ENCODE data around the gene AKAIN1.

The AKAIN1 gene

DNA sequence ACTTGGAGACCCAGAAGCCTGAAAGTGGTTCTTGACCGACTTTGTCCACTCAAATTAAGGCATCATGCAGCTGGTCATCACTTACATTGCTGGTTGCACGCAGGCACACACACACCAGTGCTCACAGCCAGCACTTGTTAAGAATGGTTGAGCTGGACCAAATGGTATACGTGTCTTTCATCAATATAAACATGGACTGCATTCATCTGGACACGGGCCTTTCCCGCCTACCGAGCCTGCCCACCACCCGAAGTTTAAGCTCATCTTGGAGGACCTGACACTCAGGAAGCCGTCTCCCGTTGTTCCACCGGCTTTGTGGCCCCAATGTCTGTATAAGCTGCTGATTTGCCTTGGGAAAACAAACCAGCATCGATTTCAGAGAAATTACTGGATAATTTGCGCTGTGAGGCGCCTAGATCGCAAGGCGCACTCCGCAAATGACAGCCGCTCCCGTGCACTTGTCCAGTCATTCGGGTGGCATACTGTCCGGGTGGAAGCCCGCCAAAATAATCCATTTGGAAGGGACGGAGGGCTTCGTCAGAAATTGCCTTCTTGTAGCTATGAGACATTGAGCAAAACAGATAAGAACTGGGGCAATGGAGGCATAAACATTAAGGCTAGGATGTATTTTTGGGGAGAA lies 40.1 kb upstream of the AKAIN1 start:
- peaks cover 27% of the 10 kb centered on the region for H3K36me3 ChIP-seq (ENCODE audit: low read depth)
- peak overlapping the region; percentile 88 for H3K27ac ChIP-seq (ENCODE audit: poor library complexity, severe bottlenecking)
- DNase-seq (ENCODE audit: low spot score) (no peak), ATAC-seq (ENCODE audit: low read depth) (peak; percentile 47)
- no peaks in the 10 kb centered on the region for H3K27me3 ChIP-seq (ENCODE audit: insufficient read depth, poor library complexity, severe bottlenecking)
- H3K4me1 ChIP-seq (ENCODE audit: insufficient read depth, poor library complexity, severe bottlenecking), result peaks cover 10% of the 10 kb centered on the region
- TF ChIP-seq, protein P1, sequence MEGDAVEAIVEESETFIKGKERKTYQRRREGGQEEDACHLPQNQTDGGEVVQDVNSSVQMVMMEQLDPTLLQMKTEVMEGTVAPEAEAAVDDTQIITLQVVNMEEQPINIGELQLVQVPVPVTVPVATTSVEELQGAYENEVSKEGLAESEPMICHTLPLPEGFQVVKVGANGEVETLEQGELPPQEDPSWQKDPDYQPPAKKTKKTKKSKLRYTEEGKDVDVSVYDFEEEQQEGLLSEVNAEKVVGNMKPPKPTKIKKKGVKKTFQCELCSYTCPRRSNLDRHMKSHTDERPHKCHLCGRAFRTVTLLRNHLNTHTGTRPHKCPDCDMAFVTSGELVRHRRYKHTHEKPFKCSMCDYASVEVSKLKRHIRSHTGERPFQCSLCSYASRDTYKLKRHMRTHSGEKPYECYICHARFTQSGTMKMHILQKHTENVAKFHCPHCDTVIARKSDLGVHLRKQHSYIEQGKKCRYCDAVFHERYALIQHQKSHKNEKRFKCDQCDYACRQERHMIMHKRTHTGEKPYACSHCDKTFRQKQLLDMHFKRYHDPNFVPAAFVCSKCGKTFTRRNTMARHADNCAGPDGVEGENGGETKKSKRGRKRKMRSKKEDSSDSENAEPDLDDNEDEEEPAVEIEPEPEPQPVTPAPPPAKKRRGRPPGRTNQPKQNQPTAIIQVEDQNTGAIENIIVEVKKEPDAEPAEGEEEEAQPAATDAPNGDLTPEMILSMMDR (IDR thresholded peaks at IDR 0.05; ENCODE audit: poor library complexity, severe bottlenecking), result no peak
- H3K4me3 ChIP-seq (ENCODE audit: severe bottlenecking), result peak overlapping the region; percentile 64
- no peaks in the 10 kb centered on the region for H3K9me3 ChIP-seq (ENCODE audit: severe bottlenecking)

DNA sequence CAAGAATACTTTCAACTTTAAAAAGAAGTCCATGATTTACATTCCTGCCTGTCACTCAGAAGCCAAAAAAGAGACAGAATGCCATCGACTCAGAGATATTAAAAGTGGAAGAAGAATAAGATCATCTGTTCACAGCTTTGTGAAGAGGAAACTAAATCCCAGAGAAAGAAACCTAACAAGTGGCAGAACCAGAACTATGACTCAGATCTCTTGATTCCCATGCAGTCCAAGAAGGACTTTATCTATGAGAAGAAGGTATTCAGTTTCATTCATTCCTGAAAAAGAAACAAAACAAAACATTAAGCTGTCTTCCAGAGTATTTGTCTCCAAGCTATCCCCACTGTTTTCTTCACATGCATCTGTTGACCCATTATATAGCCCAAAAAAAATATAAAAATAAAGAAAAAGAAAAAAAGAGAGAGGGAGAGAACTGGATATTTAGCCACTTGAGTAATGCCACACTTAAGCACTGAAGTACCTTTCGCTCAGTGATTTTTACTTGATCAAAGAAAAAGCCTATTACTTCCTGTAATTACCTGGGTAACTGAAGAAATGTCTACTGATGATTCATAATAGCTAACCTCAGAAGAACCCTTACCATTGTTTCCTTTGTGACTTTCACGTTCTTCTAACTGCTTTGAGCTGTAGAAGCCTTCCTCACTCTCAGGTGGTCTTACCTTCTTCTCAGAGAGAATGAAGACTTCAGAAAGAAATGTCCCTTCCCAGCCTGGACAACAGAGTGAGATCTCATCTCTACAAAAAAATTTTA lies 17.7 kb upstream of the AKAIN1 start:
- DNase-seq (ENCODE audit: low spot score), result no peak
- no peak overlapping the region for H3K4me3 ChIP-seq (ENCODE audit: severe bottlenecking)
- TF ChIP-seq, protein P1 (IDR thresholded peaks at IDR 0.05; ENCODE audit: poor library complexity, severe bottlenecking), result no peak
- H3K27ac ChIP-seq (ENCODE audit: poor library complexity, severe bottlenecking), result no peak overlapping the region
- H3K27me3 ChIP-seq (ENCODE audit: insufficient read depth, poor library complexity, severe bottlenecking), result no peaks in the 10 kb centered on the region
- no peaks in the 10 kb centered on the region for H3K36me3 ChIP-seq (ENCODE audit: low read depth)
- H3K4me1 ChIP-seq (ENCODE audit: insufficient read depth, poor library complexity, severe bottlenecking), result no peaks in the 10 kb centered on the region
- no peak for ATAC-seq (ENCODE audit: low read depth)
- H3K9me3 ChIP-seq (ENCODE audit: severe bottlenecking), result no peaks in the 10 kb centered on the region

DNA sequence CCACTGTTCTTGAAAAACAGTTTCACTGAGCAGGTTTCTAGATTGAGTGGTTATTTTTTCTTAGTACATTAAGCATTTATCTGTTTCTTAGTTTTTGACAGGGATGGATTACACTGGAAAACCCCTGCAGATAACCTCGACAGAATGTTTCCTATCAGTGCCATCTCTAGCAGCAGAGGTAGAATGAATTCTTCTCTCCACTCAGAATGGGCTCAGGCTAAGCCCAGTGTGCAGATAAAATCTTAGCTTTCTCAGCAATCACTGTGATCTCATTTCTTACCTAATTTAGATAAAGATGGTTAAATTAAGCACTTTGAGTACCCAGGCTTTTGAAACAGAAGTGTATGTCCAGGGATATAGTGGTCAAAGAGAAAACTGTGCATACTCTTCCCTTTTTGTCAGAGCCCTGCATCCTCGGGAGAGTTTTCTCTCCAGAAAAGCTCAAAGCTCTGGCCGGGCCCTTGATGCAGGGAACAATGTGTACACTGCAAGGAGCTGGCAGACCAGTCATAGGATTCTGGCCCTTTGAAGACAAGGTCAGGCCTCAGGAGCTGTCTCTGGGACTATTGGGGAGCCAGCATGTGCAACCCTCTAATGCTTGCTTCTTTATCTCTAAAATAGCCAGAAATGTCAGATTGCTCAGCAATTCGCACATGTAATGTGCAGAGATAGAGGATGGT lies 10.6 kb upstream of the AKAIN1 start:
- ATAC-seq (ENCODE audit: low read depth), result no peak

DNA sequence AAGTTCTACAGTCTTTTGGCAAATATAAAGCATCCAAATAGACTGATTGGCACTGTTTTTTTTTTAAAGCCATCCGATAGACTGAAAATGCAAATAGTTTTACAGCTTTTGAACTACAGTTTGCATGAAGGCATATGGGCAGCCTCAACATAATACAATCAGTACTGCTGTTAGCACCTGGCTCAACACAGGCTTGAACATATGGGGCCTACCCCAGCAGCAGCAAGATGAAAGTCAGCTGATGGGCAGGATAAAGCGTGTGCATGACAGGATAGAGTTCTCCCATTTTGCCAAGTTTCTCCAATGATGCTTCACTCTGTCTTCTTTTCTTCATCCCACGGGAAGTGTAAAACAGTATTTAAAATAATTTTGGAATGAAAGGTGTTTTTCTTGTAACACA lies 1.3 kb upstream of the AKAIN1 start:
- ATAC-seq (ENCODE audit: low read depth) (no peak), DNase-seq (ENCODE audit: low spot score) (no peak)
- TF ChIP-seq, protein P1 (IDR thresholded peaks at IDR 0.05; ENCODE audit: poor library complexity, severe bottlenecking), result no peak
- no peak overlapping the region for H3K4me3 ChIP-seq (ENCODE audit: severe bottlenecking)
- H3K36me3 ChIP-seq (ENCODE audit: low read depth), result no peaks in the 10 kb centered on the region
- no peaks in the 10 kb centered on the region for H3K9me3 ChIP-seq (ENCODE audit: severe bottlenecking)
- no peaks in the 10 kb centered on the region for H3K4me1 ChIP-seq (ENCODE audit: insufficient read depth, poor library complexity, severe bottlenecking)
- H3K27me3 ChIP-seq (ENCODE audit: insufficient read depth, poor library complexity, severe bottlenecking), result peaks cover 33% of the 10 kb centered on the region
- no peak overlapping the region for H3K27ac ChIP-seq (ENCODE audit: poor library complexity, severe bottlenecking)

More for the DNA sequence above, 10.6 kb upstream of the AKAIN1 start:
- Histone ChIP-seq H3K4me3 (ENCODE audit: severe bottlenecking) (no peak overlapping the region), H3K36me3 (ENCODE audit: low read depth) (no peaks in the 10 kb centered on the region), H3K4me1 (ENCODE audit: insufficient read depth, poor library complexity, severe bottlenecking) (no peaks in the 10 kb centered on the region), H3K27me3 (ENCODE audit: insufficient read depth, poor library complexity, severe bottlenecking) (no peaks in the 10 kb centered on the region), H3K9me3 (ENCODE audit: severe bottlenecking) (no peaks in the 10 kb centered on the region), H3K27ac (ENCODE audit: poor library complexity, severe bottlenecking) (no peak overlapping the region)
- no peak for DNase-seq (ENCODE audit: low spot score)
- TF ChIP-seq, protein P1 (IDR thresholded peaks at IDR 0.05; ENCODE audit: poor library complexity, severe bottlenecking), result no peak

Measured in RWPE2 (cell line).